GM23338 (cell line): Measurements from ENCODE around the gene HSP90AB1. TPM values are rescaled to one million over a fixed set of nuclear protein-coding genes. Genes with fewer than 3 reads are reported as not detected.

Experiments
- ATAC-seq: fragments of 200-7000 bp; cut with Tn5 transposase; 3 replicates; pipeline ENCODE4 v1.9.1; 2020
- DNase-seq: peaks from one replicate; pipeline ENCODE4 v3.0.0-alpha.2; 2015; ENCODE audit warnings: low spot score
- H2AFZ ChIP-seq: fragments of 200-600 bp; sonication (generic); 2 replicates; pipeline ENCODE4 v1.8.0; 2016; ENCODE audit warnings: antibody characterized with exemption, mild to moderate bottlenecking, moderate library complexity
- H3F3A ChIP-seq: fragments of 200-600 bp; sonication (generic); replicated peaks from 2 replicates; pipeline ENCODE4 v1.8.0; 2017; ENCODE audit warnings: antibody characterized with exemption, mixed run types, low read depth
- H3K27ac ChIP-seq: fragments of 200-600 bp; sonication (generic); 2 replicates; pipeline ENCODE4 v1.6.1; 2016; ENCODE audit warnings: low read depth
- H3K27me3 ChIP-seq: fragments of 200-600 bp; sonication (generic); 2 replicates; pipeline ENCODE4 v1.8.0; 2016; ENCODE audit warnings: mild to moderate bottlenecking, mixed run types, moderate library complexity; ENCODE audit not compliant: insufficient read depth
- H3K36me3 ChIP-seq: fragments of 200-600 bp; sonication (generic); 2 replicates; pipeline ENCODE4 v1.8.0; 2016; ENCODE audit warnings: mild to moderate bottlenecking; ENCODE audit not compliant: insufficient read depth
- H3K4me1 ChIP-seq: fragments of 200-600 bp; sonication (generic); 2 replicates; pipeline ENCODE4 v1.8.0; 2016; ENCODE audit warnings: mild to moderate bottlenecking, moderate library complexity; ENCODE audit not compliant: insufficient read depth
- H3K4me2 ChIP-seq: fragments of 200-600 bp; sonication (generic); 2 replicates; pipeline ENCODE4 v1.7.1; 2017; ENCODE audit warnings: mixed run types
- H3K4me3 ChIP-seq: fragments of 200-600 bp; sonication (generic); 2 replicates; pipeline ENCODE4 v1.6.1; 2016; ENCODE audit warnings: mixed run types
- H3K79me2 ChIP-seq: fragments of 200-600 bp; sonication (generic); replicated peaks from 2 replicates; pipeline ENCODE4 v1.8.0; 2017; ENCODE audit warnings: mild to moderate bottlenecking; ENCODE audit not compliant: insufficient read depth
- H3K9me2 ChIP-seq: fragments of 200-600 bp; sonication (generic); 2 replicates; pipeline ENCODE4 v1.8.0; 2017; ENCODE audit not compliant: insufficient read depth
- H4K20me1 ChIP-seq: fragments of 200-600 bp; sonication (generic); replicated peaks from 2 replicates; pipeline ENCODE4 v1.8.0; 2017; ENCODE audit warnings: mild to moderate bottlenecking; ENCODE audit not compliant: insufficient read depth
- H3K27ac Mint-ChIP-seq: 2 replicates; pipeline ENCODE4 v1.8.0; 2020; ENCODE audit warnings: inconsistent platforms, mild to moderate bottlenecking, moderate library complexity, mixed read lengths
- H3K27me3 Mint-ChIP-seq: 3 replicates; pipeline ENCODE4 v1.8.0; 2022; ENCODE audit warnings: low read depth, mild to moderate bottlenecking, moderate library complexity, mixed read lengths, inconsistent platforms; ENCODE audit not compliant: insufficient read depth, poor library complexity
- H3K36me3 Mint-ChIP-seq: 3 replicates; pipeline ENCODE4 v1.8.0; 2021; ENCODE audit warnings: low read depth, mild to moderate bottlenecking, inconsistent platforms, moderate library complexity, mixed read lengths
- H3K4me1 Mint-ChIP-seq: 3 replicates; pipeline ENCODE4 v1.8.0; 2020; ENCODE audit warnings: mild to moderate bottlenecking, inconsistent platforms, mixed read lengths
- H3K4me3 Mint-ChIP-seq: 3 replicates; pipeline ENCODE4 v1.8.0; 2021; ENCODE audit warnings: moderate library complexity, mild to moderate bottlenecking, inconsistent platforms, mixed read lengths
- H3K9me3 Mint-ChIP-seq: 3 replicates; pipeline ENCODE4 v1.8.0; 2020; ENCODE audit warnings: moderate library complexity, mild to moderate bottlenecking, inconsistent platforms, mixed read lengths
- CREB1 ChIP-seq: fragments of 250-450 bp; sonication (Bioruptor Pico); IDR thresholded peaks from 2 replicates; pipeline ENCODE4 v1.5.0; 2020; ENCODE audit warnings: low read depth, mild to moderate bottlenecking, moderate library complexity
- EZH2 ChIP-seq: fragments of 200-600 bp; sonication (generic); IDR thresholded peaks from one replicate; pipeline ENCODE4 v1.8.0; 2017; ENCODE audit warnings: antibody characterized with exemption, mild to moderate bottlenecking, low read depth; ENCODE audit not compliant: unreplicated experiment
- EZH2phosphoT487 ChIP-seq: fragments of 200-600 bp; sonication (generic); IDR thresholded peaks from one replicate; pipeline ENCODE4 v1.8.1; 2018; ENCODE audit warnings: antibody characterized with exemption; ENCODE audit not compliant: unreplicated experiment
- JUNB ChIP-seq: IDR thresholded peaks from one replicate; pipeline ENCODE4 v1.6.1; 2016; ENCODE audit warnings: antibody characterized with exemption; ENCODE audit not compliant: unreplicated experiment
- NANOG ChIP-seq: IDR thresholded peaks from 2 replicates; pipeline ENCODE4 v1.6.1; 2016; ENCODE audit warnings: antibody characterized with exemption, borderline replicate concordance
- POLR2AphosphoS5 ChIP-seq: IDR thresholded peaks from 2 replicates; pipeline ENCODE4 v1.6.1; 2016; ENCODE audit warnings: antibody characterized with exemption, low read depth
- STAT1 ChIP-seq: IDR thresholded peaks from one replicate; pipeline ENCODE4 v1.6.1; 2016; ENCODE audit warnings: antibody characterized with exemption; ENCODE audit not compliant: unreplicated experiment
- ZNF114 ChIP-seq: fragments of 250-450 bp; sonication (Bioruptor Pico); IDR thresholded peaks from 2 replicates; pipeline ENCODE4 v1.5.0; 2020; ENCODE audit warnings: mild to moderate bottlenecking, moderate library complexity
- ZNF331 ChIP-seq: fragments of 250-450 bp; sonication (Bioruptor Pico); IDR thresholded peaks from 2 replicates; pipeline ENCODE4 v1.5.0; 2020; ENCODE audit warnings: low read depth, mild to moderate bottlenecking, moderate library complexity
- polyA plus RNA-seq: library from polyadenylated mRNA; unstranded; fragments of >200 nt; fragmentation: Nextera tagmentation; extraction: Ambion mirVana; gene quantifications from 2 replicates; pipeline ENCODE4 v1.2.1, GENCODE V29; 2016
- total RNA-seq: library from RNA; depleted of rRNA; stranded (reverse); fragments of >200 nt; shearing (Covaris generic); gene quantifications from 2 replicates; pipeline ENCODE4 v1.2.3, GENCODE V29; 2014
- TF ChIP-seq, protein P1 (sequence below): fragments of 250-450 bp; sonication (Bioruptor Pico); IDR thresholded peaks from 2 replicates; pipeline ENCODE4 v1.5.0; 2020; ENCODE audit warnings: mild to moderate bottlenecking, moderate library complexity
- TF ChIP-seq, protein P2 (sequence below), 2 experiments: fragments of 200-600 bp in 1 of 2; sonication (generic) in 1 of 2; conservative IDR thresholded peaks; 2 replicates each; pipeline versions ENCODE4 v1.5.1 to v1.6.1; 2016 to 2017; ENCODE audit warnings: antibody characterized with exemption in 2 of 2, low read depth in 2 of 2, mild to moderate bottlenecking in 2 of 2, moderate library complexity in 1 of 2
- TF ChIP-seq, protein P3 (sequence below): IDR thresholded peaks from one replicate; pipeline ENCODE4 v1.6.1; 2018; ENCODE audit warnings: antibody characterized with exemption; ENCODE audit not compliant: unreplicated experiment
- TF ChIP-seq, protein P4 (sequence below): IDR thresholded peaks from 2 replicates; pipeline ENCODE4 v1.6.1; 2016; ENCODE audit warnings: antibody characterized with exemption

HSP90AB1 gene
- total and polyA plus RNA-seq, 2 experiments from 2014 or later = 1,425 to 2,361 TPM

DNA sequence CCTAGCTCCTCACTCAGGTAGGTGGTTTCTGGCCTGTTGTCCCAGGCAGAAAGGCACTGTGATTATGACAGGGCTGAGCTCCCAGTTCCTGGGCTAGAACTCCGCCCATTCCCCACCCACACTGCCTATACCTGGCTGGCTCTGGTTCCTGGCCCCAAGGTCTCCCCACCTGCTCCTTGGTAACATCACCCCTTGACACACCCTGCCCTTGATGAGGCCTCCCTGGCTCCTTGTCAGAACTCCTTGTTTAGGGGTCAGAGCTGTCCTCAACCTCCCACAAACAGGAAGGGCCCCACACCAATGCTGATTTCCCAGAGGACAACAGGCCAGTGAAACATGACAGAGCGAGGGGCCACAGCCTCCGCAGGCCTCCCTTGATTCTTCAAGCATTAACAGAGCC is 45.7 kb upstream of the HSP90AB1 start:
- TF ChIP-seq STAT1 (no peak), ZNF114 (CRISPR knock-in tag) (no peak), EZH2phosphoT487 (no peak), EZH2 (no peak), ZNF331 (CRISPR knock-in tag) (no peak), JUNB (no peak), NANOG (no peak), POLR2AphosphoS5 (no peak), CREB1 (CRISPR knock-in tag) (no peak)
- TF ChIP-seq, protein P1, sequence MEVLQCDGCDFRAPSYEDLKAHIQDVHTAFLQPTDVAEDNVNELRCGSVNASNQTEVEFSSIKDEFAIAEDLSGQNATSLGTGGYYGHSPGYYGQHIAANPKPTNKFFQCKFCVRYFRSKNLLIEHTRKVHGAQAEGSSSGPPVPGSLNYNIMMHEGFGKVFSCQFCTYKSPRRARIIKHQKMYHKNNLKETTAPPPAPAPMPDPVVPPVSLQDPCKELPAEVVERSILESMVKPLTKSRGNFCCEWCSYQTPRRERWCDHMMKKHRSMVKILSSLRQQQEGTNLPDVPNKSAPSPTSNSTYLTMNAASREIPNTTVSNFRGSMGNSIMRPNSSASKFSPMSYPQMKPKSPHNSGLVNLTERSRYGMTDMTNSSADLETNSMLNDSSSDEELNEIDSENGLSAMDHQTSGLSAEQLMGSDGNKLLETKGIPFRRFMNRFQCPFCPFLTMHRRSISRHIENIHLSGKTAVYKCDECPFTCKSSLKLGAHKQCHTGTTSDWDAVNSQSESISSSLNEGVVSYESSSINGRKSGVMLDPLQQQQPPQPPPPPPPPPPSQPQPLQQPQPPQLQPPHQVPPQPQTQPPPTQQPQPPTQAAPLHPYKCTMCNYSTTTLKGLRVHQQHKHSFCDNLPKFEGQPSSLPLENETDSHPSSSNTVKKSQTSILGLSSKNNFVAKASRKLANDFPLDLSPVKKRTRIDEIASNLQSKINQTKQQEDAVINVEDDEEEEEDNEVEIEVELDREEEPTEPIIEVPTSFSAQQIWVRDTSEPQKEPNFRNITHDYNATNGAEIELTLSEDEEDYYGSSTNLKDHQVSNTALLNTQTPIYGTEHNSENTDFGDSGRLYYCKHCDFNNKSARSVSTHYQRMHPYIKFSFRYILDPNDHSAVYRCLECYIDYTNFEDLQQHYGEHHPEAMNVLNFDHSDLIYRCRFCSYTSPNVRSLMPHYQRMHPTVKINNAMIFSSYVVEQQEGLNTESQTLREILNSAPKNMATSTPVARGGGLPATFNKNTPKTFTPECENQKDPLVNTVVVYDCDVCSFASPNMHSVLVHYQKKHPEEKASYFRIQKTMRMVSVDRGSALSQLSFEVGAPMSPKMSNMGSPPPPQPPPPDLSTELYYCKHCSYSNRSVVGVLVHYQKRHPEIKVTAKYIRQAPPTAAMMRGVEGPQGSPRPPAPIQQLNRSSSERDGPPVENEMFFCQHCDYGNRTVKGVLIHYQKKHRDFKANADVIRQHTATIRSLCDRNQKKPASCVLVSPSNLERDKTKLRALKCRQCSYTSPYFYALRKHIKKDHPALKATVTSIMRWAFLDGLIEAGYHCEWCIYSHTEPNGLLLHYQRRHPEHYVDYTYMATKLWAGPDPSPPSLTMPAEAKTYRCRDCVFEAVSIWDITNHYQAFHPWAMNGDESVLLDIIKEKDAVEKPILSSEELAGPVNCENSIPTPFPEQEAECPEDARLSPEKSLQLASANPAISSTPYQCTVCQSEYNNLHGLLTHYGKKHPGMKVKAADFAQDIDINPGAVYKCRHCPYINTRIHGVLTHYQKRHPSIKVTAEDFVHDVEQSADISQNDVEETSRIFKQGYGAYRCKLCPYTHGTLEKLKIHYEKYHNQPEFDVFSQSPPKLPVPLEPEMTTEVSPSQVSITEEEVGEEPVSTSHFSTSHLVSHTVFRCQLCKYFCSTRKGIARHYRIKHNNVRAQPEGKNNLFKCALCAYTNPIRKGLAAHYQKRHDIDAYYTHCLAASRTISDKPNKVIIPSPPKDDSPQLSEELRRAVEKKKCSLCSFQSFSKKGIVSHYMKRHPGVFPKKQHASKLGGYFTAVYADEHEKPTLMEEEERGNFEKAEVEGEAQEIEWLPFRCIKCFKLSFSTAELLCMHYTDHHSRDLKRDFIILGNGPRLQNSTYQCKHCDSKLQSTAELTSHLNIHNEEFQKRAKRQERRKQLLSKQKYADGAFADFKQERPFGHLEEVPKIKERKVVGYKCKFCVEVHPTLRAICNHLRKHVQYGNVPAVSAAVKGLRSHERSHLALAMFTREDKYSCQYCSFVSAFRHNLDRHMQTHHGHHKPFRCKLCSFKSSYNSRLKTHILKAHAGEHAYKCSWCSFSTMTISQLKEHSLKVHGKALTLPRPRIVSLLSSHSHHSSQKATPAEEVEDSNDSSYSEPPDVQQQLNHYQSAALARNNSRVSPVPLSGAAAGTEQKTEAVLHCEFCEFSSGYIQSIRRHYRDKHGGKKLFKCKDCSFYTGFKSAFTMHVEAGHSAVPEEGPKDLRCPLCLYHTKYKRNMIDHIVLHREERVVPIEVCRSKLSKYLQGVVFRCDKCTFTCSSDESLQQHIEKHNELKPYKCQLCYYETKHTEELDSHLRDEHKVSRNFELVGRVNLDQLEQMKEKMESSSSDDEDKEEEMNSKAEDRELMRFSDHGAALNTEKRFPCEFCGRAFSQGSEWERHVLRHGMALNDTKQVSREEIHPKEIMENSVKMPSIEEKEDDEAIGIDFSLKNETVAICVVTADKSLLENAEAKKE (CRISPR knock-in tag) = no peak
- TF ChIP-seq, protein P2, sequence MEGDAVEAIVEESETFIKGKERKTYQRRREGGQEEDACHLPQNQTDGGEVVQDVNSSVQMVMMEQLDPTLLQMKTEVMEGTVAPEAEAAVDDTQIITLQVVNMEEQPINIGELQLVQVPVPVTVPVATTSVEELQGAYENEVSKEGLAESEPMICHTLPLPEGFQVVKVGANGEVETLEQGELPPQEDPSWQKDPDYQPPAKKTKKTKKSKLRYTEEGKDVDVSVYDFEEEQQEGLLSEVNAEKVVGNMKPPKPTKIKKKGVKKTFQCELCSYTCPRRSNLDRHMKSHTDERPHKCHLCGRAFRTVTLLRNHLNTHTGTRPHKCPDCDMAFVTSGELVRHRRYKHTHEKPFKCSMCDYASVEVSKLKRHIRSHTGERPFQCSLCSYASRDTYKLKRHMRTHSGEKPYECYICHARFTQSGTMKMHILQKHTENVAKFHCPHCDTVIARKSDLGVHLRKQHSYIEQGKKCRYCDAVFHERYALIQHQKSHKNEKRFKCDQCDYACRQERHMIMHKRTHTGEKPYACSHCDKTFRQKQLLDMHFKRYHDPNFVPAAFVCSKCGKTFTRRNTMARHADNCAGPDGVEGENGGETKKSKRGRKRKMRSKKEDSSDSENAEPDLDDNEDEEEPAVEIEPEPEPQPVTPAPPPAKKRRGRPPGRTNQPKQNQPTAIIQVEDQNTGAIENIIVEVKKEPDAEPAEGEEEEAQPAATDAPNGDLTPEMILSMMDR (conservative IDR thresholded peaks at IDR 0.05; ENCODE audit: low read depth in 2 of 2) = no peak
- TF ChIP-seq, protein P3, sequence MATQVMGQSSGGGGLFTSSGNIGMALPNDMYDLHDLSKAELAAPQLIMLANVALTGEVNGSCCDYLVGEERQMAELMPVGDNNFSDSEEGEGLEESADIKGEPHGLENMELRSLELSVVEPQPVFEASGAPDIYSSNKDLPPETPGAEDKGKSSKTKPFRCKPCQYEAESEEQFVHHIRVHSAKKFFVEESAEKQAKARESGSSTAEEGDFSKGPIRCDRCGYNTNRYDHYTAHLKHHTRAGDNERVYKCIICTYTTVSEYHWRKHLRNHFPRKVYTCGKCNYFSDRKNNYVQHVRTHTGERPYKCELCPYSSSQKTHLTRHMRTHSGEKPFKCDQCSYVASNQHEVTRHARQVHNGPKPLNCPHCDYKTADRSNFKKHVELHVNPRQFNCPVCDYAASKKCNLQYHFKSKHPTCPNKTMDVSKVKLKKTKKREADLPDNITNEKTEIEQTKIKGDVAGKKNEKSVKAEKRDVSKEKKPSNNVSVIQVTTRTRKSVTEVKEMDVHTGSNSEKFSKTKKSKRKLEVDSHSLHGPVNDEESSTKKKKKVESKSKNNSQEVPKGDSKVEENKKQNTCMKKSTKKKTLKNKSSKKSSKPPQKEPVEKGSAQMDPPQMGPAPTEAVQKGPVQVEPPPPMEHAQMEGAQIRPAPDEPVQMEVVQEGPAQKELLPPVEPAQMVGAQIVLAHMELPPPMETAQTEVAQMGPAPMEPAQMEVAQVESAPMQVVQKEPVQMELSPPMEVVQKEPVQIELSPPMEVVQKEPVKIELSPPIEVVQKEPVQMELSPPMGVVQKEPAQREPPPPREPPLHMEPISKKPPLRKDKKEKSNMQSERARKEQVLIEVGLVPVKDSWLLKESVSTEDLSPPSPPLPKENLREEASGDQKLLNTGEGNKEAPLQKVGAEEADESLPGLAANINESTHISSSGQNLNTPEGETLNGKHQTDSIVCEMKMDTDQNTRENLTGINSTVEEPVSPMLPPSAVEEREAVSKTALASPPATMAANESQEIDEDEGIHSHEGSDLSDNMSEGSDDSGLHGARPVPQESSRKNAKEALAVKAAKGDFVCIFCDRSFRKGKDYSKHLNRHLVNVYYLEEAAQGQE = no peak
- TF ChIP-seq, protein P4, sequence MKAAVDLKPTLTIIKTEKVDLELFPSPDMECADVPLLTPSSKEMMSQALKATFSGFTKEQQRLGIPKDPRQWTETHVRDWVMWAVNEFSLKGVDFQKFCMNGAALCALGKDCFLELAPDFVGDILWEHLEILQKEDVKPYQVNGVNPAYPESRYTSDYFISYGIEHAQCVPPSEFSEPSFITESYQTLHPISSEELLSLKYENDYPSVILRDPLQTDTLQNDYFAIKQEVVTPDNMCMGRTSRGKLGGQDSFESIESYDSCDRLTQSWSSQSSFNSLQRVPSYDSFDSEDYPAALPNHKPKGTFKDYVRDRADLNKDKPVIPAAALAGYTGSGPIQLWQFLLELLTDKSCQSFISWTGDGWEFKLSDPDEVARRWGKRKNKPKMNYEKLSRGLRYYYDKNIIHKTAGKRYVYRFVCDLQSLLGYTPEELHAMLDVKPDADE = no peak
- Histone ChIP-seq H3K4me1 (peaks cover 48% of the 10 kb centered on the region), H3K9me2 (no peaks in the 10 kb centered on the region), H4K20me1 (no peaks in the 10 kb centered on the region), H3F3A (0 out of 2 replicates have a peak, but pooled peaks cover 3% of the 10 kb centered on the region), H3K79me2 (no peaks in the 10 kb centered on the region), H2AFZ (peak overlapping the region; percentile 66; the same call in 1 of the 2 replicates), H3K27ac (no peak overlapping the region), H3K4me2 (no peak overlapping the region), H3K4me3 (no peak overlapping the region), H3K27me3 (no peaks in the 10 kb centered on the region), H3K36me3 (no peaks in the 10 kb centered on the region)
- H3K36me3 Mint-ChIP-seq = no peaks in the 10 kb centered on the region
- H3K4me3 Mint-ChIP-seq = no peak overlapping the region; the same call in 2 of the 3 replicates
- no peak; the same call in 2 of the 3 replicates for ATAC-seq
- H3K27ac Mint-ChIP-seq = peak overlapping the region; percentile 94; the same call in 1 of the 2 replicates
- H3K4me1 Mint-ChIP-seq = peaks cover 44% of the 10 kb centered on the region
- H3K9me3 Mint-ChIP-seq = no peaks in the 10 kb centered on the region
- peaks cover 8% of the 10 kb centered on the region for H3K27me3 Mint-ChIP-seq
- DNase-seq = no peak
